GM19099 (cell line): ENCODE results near the gene RASGRP3.

Experiments
- POLR2A ChIP-seq: IDR thresholded peaks from 3 replicates; pipeline ENCODE4 v1.6.1; 2011; ENCODE audit warnings: low read depth; ENCODE audit not compliant: insufficient read length; ENCODE audit errors: extremely low read depth

RASGRP3 gene

DNA sequence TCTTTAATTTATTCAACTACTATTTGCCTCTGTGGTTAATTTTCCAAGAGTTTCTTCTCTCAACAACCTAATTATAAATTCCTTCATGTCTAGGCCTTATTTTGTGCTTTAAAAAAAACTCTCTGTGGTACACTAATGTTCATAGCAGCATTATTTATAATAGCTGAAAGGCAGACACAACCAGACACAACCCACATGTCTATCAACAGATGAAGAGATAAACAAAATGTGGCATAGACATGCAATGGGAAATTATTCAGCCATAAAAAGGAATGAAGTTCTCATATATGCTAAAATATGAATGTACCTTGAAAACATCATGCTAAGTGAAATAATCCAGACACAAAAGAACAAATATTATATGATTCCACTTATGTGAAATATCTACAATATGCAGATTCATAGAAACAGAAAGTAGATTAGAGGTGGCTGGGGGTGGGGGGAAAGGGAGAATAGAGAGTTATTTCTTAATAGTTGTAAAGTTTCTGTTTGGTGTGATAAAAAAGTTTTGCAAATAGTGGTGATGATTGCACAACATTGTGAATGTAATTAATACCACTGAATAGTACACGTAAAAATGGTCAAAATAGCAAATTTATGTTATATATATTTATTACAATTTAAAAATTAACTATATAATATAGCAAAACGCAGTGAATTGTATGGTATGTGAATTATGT is 28.1 kb upstream of the RASGRP3 start:
- TF ChIP-seq POLR2A = no peak

DNA sequence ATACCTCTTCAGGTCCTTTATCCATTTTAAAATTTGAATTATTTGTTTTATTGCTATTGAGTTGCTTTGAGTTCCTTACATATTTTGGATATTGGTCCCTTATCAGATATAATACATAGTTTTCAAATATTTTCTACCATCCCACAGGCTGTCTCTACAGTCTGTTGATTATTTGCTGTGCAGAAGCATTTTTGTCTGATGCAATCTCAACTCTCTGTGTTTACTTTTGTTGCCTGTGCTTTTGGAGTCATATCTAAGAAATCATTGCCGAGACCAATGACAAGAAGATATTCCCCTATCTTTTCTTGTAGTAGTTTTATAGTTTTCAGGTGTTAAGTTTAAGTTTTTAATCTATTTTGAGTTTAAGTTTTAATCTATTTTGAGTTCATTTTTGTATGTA is 25.2 kb upstream of the RASGRP3 start:
- TF ChIP-seq POLR2A = no peak

DNA sequence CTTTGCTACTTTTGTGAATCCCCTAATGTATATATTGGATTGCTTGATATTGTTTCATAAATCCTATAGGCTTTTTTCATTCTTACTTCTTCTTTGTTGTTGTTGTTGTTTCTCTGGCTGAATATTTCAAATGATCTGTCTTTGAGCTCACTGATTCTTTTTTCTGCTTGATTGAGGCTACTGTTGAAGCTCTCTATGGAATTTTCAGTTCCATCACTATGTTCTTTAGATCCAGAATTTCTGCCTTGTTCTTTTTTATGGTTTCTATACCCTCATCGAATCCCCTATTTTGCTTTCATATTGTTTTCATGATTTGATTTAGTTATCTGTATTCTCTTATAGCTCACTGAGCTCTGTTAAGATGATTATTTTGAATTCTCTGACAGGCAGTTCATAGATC is 24.6 kb upstream of the RASGRP3 start:
- TF ChIP-seq POLR2A = no peak

DNA sequence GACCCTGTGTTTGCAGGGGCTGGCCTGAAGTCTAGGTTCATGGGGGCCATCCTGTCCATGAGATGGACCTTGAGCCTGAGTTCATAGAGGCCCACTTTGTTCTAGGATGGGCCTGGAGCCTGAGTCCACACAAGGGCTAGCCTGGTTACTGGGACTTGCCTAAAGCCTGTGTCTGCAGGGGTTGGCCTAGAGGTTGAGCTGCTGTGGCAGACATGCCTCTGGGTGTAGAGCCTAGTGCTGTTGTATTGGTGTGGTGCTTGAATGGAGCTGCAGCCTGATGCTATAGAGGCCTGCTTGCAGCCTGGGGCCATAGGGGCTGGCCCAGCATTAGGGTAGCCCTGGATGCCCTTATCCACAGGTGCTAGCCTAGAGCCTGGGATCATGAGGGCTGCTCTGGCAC is 23.9 kb upstream of the RASGRP3 start:
- TF ChIP-seq POLR2A = no peak

DNA sequence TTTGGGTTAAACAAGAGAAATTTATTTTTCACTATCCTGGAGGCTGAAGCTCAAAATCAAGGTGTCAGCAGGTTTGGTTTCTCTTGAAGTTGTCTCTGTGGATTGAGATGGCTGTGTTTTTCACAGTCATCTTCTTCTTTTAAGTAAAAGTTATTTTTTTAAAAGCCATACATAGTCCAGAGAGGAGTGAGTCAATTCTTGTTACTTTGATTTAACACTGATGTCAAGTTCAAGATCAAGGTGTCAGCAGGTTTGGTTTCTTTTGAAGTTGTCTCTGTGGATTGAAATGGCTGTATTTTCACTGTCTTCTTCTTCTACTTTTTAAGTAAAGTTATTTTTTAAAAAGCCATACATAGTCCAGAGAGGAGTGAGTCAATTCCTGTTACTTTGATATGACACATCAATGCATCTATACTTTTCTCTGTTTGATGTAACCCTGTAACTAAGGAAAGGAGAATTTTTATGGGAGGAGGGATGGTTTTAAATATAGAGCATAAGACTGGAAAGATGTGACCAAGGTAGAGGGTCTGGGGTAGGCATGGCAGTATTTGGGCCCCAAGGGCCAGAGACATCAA is 22.5 kb upstream of the RASGRP3 start:
- TF ChIP-seq POLR2A = no peak

DNA sequence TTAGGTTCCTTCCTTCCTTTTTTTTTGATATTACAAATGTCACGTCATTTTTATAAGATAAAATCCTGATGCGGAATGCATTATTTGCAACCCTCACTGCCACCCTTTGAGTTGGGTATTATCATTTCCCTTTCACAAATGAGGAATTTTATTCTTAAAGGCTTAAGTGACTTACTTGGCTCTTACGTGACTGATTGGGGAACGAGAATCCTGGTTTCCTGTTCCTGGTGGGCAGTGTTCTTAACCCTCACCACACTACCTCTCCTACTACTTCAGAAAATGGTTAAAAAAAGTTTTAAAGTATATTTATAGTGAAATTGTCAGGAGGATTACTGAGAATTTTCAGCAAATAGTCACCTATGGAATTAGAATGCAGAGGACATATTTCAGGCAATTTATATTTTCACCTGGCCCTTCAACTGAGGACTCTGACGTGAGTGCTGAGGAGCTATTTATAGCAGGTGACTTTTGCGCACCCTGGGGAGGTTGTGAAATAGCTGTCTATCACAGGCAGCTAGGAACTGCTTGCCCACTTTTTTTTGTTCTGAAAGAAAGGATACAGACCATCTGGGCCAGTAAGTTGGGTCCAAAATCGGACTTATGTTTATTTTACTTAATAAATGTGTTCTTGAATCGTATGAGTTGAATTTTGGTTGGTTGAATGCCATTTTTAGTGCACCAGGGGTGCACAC is 18.7 kb upstream of the RASGRP3 start:
- no peak for TF ChIP-seq POLR2A

DNA sequence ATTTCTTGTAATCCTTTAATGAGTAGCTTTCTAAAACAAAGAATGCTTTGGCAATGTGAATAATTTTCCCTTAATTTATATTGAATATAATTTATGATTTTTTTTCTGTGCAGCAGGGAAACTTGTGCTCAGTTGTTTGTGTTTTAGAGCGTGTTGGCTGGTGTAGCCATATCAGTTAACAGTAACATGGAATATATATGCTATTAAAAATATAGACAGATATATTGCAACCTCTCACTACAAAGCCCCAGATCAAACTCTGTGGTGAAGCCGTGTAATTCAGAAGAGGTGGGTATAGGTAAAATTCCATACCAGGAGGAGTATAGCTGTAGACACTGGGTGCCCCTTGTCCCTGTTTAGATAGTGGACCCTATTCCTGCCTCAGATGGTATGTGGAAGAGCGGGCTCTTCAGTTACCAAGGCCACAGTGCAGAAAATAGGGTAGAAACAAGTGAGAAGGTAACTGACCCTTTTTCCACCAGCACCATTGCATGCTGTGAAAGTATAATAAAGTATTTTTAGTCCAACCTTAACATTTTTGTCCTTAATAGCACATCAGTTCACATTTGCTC is 18.1 kb upstream of the RASGRP3 start:
- TF ChIP-seq POLR2A = no peak

DNA sequence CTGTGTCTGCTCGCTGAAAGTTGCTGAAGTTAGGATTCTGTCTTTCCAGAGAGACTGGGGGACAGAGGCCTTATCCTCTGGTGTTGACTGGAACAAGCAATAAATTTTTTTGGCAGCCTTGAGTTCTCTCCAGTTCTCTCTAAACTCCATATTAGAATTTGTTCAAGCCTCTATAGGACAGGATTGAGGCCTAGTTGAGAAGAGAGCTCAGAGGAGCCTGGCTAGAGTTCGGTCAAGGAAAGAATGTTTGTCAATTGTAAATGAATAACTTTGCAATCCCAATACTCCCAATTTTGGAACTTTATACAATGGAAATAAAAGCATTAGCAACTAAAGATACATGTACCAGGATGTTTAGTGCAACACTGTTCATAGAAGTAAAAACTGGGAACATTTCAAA is 16.7 kb upstream of the RASGRP3 start:
- no peak for TF ChIP-seq POLR2A

DNA sequence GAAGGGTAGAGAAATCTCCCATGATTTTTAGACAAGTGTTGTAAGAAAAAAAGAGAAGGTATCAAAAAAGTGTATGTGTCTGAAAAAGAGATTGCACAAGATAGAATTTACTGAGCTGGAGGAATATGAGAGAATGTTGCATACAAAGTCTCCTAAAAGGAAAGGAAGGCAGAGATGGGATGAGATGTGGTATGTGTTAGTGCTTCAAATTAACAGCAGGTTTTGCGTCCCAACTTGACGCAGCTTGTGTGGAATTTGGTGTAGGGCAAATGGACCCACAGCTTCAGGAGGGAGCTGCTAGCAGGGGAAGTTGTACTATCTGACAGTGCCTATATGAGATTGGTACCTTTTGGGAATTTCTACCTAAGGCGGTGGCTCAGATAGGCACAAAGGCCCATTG is 9.0 kb upstream of the RASGRP3 start:
- no peak for TF ChIP-seq POLR2A

DNA sequence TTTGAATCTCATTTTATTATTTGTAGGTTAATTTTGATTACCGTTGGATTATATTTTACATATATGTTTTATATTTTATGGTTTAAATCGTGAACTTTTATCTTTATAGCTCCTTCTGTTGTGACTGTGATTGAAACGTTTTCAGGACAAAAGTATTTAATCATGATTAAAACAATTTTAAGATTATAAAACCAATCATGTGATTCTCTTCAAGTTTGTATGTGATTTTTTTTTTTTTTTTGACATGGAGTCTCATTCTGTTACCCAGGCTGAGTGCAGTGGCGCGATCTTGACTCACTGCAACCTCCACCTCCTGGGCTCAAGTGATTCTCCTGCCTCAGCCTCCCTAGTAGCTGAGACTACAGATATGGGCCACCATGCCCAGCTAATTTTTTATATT is 7.2 kb upstream of the RASGRP3 start:
- TF ChIP-seq POLR2A = no peak

DNA sequence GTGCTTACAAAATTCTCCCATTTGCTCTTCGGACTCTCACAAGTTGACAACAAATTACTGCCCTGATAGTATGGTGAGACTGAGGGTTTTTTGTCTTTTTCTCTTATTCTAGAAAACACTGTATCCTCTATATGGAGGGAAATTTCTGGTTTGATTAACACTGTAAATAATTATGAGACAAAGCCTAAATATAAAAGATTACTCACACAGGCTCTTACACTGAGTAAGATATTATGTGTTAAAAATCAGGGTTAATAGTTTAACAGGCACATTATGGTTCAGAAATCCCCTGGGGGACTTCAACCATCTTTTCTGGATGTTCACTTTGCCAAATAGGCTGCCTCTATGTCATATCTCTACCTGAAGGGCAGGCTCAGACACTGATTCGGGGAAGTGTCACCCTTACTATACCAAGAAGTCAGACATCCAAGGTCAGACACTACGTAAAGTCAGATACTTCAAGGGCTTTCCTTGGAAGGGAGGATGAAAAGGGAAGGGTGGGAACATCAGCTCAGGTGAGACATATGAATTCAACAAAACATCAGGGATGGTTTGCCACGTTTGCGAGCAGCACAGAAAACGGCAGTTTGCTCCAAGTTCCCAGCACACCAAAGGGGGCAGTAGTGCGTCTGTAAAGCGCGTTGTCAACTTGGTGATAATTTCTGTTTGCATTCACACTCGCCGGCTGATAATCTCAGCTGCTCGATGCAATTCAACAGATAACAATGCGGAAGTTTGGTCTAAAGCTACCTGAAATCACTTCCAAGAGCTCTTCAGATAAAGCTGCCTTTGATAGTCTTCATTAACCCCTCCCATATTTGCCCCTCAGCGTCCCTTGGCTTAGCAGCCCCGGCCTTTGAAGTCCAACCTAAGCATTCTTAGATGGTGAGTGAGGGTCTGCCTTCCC is 972 bp upstream of the RASGRP3 start:
- no peak for TF ChIP-seq POLR2A

DNA sequence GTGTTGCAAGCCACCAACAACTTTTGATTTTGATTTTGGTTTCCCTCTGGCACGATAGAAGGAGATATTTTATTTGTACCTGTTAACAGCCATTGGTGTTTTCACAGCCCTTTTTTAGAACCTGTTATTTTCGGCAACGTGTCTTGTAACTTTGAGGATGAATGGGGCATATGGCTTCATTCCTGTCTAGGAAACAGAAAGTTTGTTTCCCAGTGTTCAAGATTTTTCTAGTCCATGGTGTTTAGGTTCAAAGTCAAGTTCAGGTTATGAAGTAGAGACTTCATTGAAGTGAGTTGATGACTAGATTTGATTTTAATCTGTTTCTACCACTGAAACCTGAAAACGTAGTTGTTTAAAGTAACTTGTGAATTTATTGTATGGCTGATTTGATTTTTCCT is 343 bp downstream of the RASGRP3 start:
- TF ChIP-seq POLR2A = no peak

DNA sequence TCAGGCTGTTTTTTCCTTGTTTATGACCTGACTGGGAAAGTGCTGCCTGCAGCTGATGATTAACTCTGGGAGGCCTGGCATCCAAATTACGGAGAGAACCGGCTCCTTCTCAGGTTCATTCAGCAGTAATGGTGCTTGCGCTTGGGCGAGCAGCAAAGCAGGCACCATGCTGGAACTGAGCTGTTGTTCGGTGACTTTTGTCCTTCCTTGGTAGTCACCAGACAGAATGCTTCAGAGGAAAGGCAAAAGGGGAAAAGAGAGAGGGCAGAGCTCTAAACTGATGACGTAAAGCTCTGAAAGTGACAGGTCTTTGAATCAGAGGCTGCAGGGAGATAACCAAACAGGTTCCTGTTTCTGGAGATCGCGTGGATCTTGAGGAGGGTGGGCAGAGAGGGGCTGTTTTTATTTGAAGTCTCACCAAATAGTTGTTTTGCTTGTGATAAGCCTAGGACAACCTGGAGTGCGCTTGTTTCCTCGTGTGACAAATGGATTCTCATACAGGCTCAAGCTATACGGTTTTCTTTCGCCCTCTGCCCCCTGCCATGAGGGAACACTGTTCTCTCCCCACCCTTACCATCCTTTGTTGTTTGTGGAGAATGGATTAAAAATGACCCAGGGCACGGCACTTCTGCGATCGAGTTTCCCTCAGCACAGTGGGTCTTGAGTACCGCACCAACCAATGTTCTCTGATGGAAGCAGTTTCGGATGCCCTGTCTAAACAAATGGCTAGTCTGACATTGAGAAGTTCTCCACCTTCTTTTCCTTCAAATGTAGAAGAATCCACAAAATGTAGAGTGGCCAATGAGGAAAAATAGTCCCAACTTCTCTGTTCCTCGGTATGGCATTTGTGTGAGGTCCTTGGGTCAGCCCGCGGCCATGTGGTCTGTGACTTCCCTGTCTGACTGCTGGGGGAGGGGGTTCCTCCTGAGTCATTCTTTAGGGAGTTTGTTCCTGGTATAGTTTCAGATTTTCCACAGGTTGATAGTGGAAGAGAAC is 1.3 kb downstream of the RASGRP3 start:
- TF ChIP-seq POLR2A = peak; percentile 86

DNA sequence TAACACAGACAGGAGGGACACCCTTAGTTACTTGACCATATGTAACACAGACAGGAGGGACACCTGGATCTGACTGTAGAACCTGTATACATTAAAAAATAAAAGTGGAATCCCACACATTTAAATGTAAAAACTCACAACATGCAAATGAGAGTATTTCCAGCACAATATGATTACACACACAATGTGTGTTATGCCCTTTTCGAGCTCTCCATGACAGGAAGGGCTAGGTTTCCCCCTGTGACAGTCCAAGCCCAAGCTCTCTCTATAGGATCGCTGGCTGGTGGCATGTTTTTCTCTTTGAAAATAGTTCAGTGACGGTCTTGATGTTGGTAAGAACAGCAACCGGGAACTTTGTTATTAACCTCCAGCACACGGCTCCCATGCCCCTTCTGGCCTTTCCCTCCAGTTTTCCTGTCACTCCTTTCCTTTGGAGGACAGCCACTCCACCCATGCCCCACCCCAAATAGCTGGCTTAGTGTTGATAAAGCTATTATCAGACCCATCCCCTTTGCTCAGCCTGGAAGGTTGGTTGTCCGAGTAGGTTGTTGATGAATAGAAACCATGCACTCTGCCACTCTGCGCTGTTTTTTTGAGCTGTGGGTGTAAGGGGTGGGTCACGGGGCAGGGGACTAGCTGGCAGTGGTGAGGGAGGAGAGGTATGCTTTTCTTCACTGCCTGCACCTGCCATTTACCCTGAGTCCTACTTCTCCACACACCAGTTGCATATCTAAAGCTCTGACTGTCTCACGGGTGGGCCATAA is 2.7 kb downstream of the RASGRP3 start:
- peak; percentile 59 for TF ChIP-seq POLR2A

DNA sequence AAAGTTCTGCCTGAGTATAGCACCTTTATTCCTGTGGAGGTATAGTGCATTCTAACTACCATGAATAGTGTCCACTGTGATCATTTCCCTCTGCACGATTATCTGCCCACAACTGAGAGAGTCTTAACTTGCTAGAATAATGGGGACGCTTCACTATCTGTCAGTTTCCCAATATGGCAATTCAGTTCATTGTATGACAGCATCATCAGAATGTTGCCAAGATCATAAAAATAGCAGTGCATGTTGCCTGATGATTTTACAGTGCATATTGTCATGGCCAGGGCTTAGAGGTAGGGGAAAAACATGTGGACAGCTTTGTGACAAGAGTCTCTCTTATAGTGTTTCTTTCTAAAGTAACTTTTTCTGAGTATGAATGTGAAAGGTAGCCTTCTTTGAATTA is 6.1 kb downstream of the RASGRP3 start:
- TF ChIP-seq POLR2A = no peak
